Measurements from ENCODE around the gene KRTAP7-1. TPM values are rescaled to one million over a fixed set of nuclear protein-coding genes. Genes with fewer than 3 reads are reported as not detected.

The KRTAP7-1 gene
- total RNA-seq, 1 experiment from 2014 or later: not detected

GRCh38 chr21:30874526-30874925 is 45.0 kb upstream of the KRTAP7-1 start:
- Histone ChIP-seq H3K18ac (ENCODE audit: insufficient read length, low read depth, low read length) (no peak overlapping the region), H3K14ac (ENCODE audit: insufficient read depth, low read length) (no peak overlapping the region), H2BK5ac (ENCODE audit: insufficient read length, low read length) (no peak overlapping the region), H3K27ac (ENCODE audit: insufficient read length, low read depth, low read length) (no peak overlapping the region), H3K23me2 (ENCODE audit: insufficient read length, low read depth, low read length, poor library complexity, severe bottlenecking) (no peaks in the 10 kb centered on the region), H2AFZ (ENCODE audit: low read length) (no peak overlapping the region), H2BK12ac (ENCODE audit: insufficient read length, low read depth, low read length) (no peak overlapping the region), H4K91ac (ENCODE audit: insufficient read length, low read depth, low read length) (no peak overlapping the region), H3K27me3 (ENCODE audit: insufficient read depth, low read length) (peaks cover 2% of the 10 kb centered on the region; the same call in 1 of the 2 replicates), H4K8ac (replicated peaks; ENCODE audit: insufficient read length, low read depth, low read length) (no peak overlapping the region), H3K79me1 (ENCODE audit: insufficient read depth, low read depth, low read length, poor library complexity, severe bottlenecking) (no peaks in the 10 kb centered on the region), H3K79me2 (ENCODE audit: insufficient read depth, low read length) (no peaks in the 10 kb centered on the region), H2BK15ac (ENCODE audit: low read depth, low read length) (no peak overlapping the region), H3K9me3 (ENCODE audit: control insufficient read depth, low read depth, low read length) (no peaks in the 10 kb centered on the region), H2AK5ac (ENCODE audit: insufficient read length, low read length) (no peak overlapping the region), H3K4ac (ENCODE audit: low read depth, low read length) (no peak overlapping the region), H2BK20ac (ENCODE audit: low read depth, low read length, poor library complexity, severe bottlenecking) (no peak overlapping the region), H3T11ph (ENCODE audit: low read length) (no peak overlapping the region), H3K56ac (ENCODE audit: insufficient read length, low read depth, low read length) (no peak overlapping the region), H3K4me1 (ENCODE audit: insufficient read depth, low read length) (no peaks in the 10 kb centered on the region), H3K9ac (ENCODE audit: extremely low read depth, insufficient read length, low read length) (no peak overlapping the region), H4K20me1 (ENCODE audit: control insufficient read depth, insufficient read depth, insufficient read length) (no peaks in the 10 kb centered on the region), H3K4me2 (ENCODE audit: insufficient read depth, insufficient read length, low read length) (no peak overlapping the region), H2BK120ac (ENCODE audit: low read depth, low read length, poor library complexity, severe bottlenecking) (no peak overlapping the region), H3K23ac (ENCODE audit: insufficient read length, low read depth, low read length) (no peak overlapping the region), H4K5ac (ENCODE audit: insufficient read length, low read depth, low read length) (no peak overlapping the region)
- no peak overlapping the region for H3K4me3 Mint-ChIP-seq
- 0 out of 2 replicates have a peak, but pooled peaks cover 2% of the 10 kb centered on the region for H3K27me3 Mint-ChIP-seq (ENCODE audit: low read depth)
- no peaks in the 10 kb centered on the region for H3K36me3 Mint-ChIP-seq (ENCODE audit: insufficient read depth in 1 of 3, low read depth in 3 of 3)
- DNase-seq: no peak
- no peaks in the 10 kb centered on the region for H3K9me3 Mint-ChIP-seq
- no peaks in the 10 kb centered on the region for H3K4me1 Mint-ChIP-seq
- WGBS (ENCODE audit: extremely low coverage, insufficient read length, low lambda C conversion rate): no CpG with 5 or more reads among the region's 2 CpGs
- no peak overlapping the region for H3K27ac Mint-ChIP-seq
- TF ChIP-seq CTCF (conservative IDR thresholded peaks at IDR 0.05): no peak
